GM19193 (cell line): ENCODE results near the gene C1orf87.

Source experiments
- POLR2A ChIP-seq: IDR thresholded peaks from 4 replicates; pipeline ENCODE4 v1.6.1; 2011; ENCODE audit not compliant: insufficient read depth, insufficient read length; ENCODE audit errors: extremely low read depth

Gene C1orf87

GRCh38 chr1:59947047-59947938, 126.3 kb downstream of the C1orf87 start:
- TF ChIP-seq POLR2A, result no peak

GRCh38 chr1:59945790-59946189, 127.8 kb downstream of the C1orf87 start:
- TF ChIP-seq POLR2A, result no peak
